Cerebellar cortex (tissue), 1 donor: ENCODE data around the gene RHPN2.
"Not testable (repeated sequence)": the region's sequence is repeated elsewhere in the genome, so short reads cannot be mapped to it uniquely, and the experiment has no call there.

Experiments used
- DNase-seq: peaks from one replicate; pipeline ENCODE4 v3.0.0-alpha.2; 2015; ENCODE audit warnings: low spot score

The RHPN2 gene

GRCh38 chr19:32971715-32972540 is 92.8 kb downstream of the RHPN2 start, which contains the start of the genes CEP89 and FAAP24:
Gene CEP89, minus strand, starts transcription at chr19:32971958. Its CDS starts 84 bp downstream, at chr19:32971874.
Gene FAAP24, plus strand, starts transcription at chr19:32972242. Its CDS starts 955 bp downstream, at chr19:32973197.
- peak; percentile 99 for DNase-seq

GRCh38 chr19:32971012-32971595 is 93.6 kb downstream of the RHPN2 start:
- DNase-seq, result no peak

GRCh38 chr19:32969549-32969948 is 95.1 kb downstream of the RHPN2 start:
- DNase-seq, result no peak

- DNase-seq, result no peak
Measured at GRCh38 chr19:32966750-32967149, 97.9 kb downstream of the RHPN2 start.

GRCh38 chr19:32945260-32945659 is 119.4 kb downstream of the RHPN2 start:
- DNase-seq, result no peak

GRCh38 chr19:32941273-32941672 is 123.4 kb downstream of the RHPN2 start:
- not testable (repeated sequence) for DNase-seq

- DNase-seq, result no peak
Measured at GRCh38 chr19:32936065-32936464, 128.6 kb downstream of the RHPN2 start.

GRCh38 chr19:32935629-32936028 is 129.1 kb downstream of the RHPN2 start:
- no peak for DNase-seq

GRCh38 chr19:32933571-32933970 is 131.1 kb downstream of the RHPN2 start:
- DNase-seq, result no peak

- no peak for DNase-seq
Measured at GRCh38 chr19:32930567-32930966, 134.1 kb downstream of the RHPN2 start.

- no peak for DNase-seq
Measured at GRCh38 chr19:32928806-32929205, 135.9 kb downstream of the RHPN2 start.
